SK-N-SH (cell line): ENCODE results near the gene MKRN1. TPM values are rescaled to one million over a fixed set of nuclear protein-coding genes. Genes with fewer than 3 reads are reported as not detected.

ENCODE experiments used
- CTCF ChIA-PET: fragments of 300-600, 350-600 bp; formaldehyde crosslinking; extraction: SDS; loops from one replicate; lab custom pipeline; 2021; lab: Yijun Ruan, JAX
- POLR2A ChIA-PET: fragments of 350-600 bp; sonication (Branson Sonifier 250); formaldehyde crosslinking; extraction: SDS; loops from one replicate; lab custom pipeline; 2020; ENCODE audit warnings: antibody characterized with exemption, inconsistent platforms; lab: Yijun Ruan, JAX
- DNase-seq: peaks from one replicate; pipeline ENCODE4 v3.0.0; 2012
- H2AFZ ChIP-seq: fragments of 200-600 bp; sonication (generic); 2 replicates; pipeline ENCODE4 v1.8.1; 2016; ENCODE audit warnings: antibody characterized with exemption, mild to moderate bottlenecking, low read depth
- H3F3A ChIP-seq: fragments of 200-600 bp; sonication (generic); replicated peaks from 2 replicates; pipeline ENCODE3; 2016; ENCODE audit warnings: antibody characterized with exemption, mild to moderate bottlenecking; ENCODE audit not compliant: insufficient read depth
- H3K27ac ChIP-seq, 2 experiments: fragments of 200-500 bp in 1 of 2; fragments of 200-600 bp in 1 of 2; sonication (Bioruptor generic) in 1 of 2; sonication (generic), shearing (Covaris generic) in 1 of 2; 2 replicates each; pipeline versions ENCODE4 v1.5.1 to v1.6.1; 2014 to 2016; ENCODE audit warnings: low read depth in 2 of 2, inconsistent platforms in 1 of 2, low read length in 1 of 2, mild to moderate bottlenecking in 1 of 2, mixed read lengths in 1 of 2
- H3K27me3 ChIP-seq: fragments of 200-600 bp; sonication (generic), shearing (Covaris generic); 2 replicates; pipeline ENCODE4 v1.6.1; 2016; ENCODE audit warnings: mixed run types; ENCODE audit not compliant: insufficient read depth
- H3K36me3 ChIP-seq, 2 experiments: fragments of 200-500 bp in 1 of 2; fragments of 200-600 bp in 1 of 2; sonication (Bioruptor generic) in 1 of 2; sonication (generic) in 1 of 2; replicated peaks in 1 of 2; 2 replicates each; pipeline versions ENCODE3 to v1.5.1; 2014 to 2016; ENCODE audit warnings: low read length in 1 of 2, mild to moderate bottlenecking in 1 of 2; ENCODE audit not compliant: insufficient read depth in 2 of 2, control insufficient read depth in 1 of 2
- H3K4me1 ChIP-seq, 2 experiments: fragments of 200-500 bp in 1 of 2; fragments of 200-600 bp in 1 of 2; sonication (Bioruptor generic) in 1 of 2; sonication (generic), shearing (Covaris generic) in 1 of 2; 2 replicates each; pipeline versions ENCODE4 v1.5.1 to v1.6.1; 2014 to 2016; ENCODE audit warnings: low read depth in 1 of 2, low read length in 1 of 2, mixed run types in 1 of 2; ENCODE audit not compliant: insufficient read depth in 2 of 2, control insufficient read depth in 1 of 2
- H3K4me2 ChIP-seq: fragments of 200-600 bp; sonication (generic), shearing (Covaris generic); 2 replicates; pipeline ENCODE4 v1.6.1; 2017; ENCODE audit warnings: mixed run types
- H3K4me3 ChIP-seq, 2 experiments: fragments of 200-500 bp in 1 of 2; fragments of 200-600 bp in 1 of 2; sonication (Bioruptor generic) in 1 of 2; sonication (generic), shearing (Covaris generic) in 1 of 2; 2 replicates each; pipeline versions ENCODE4 v1.5.1 to v1.8.1; 2014 to 2016; ENCODE audit warnings: low read depth in 2 of 2, inconsistent platforms in 1 of 2, low read length in 1 of 2, mild to moderate bottlenecking in 1 of 2, mixed read lengths in 1 of 2, moderate library complexity in 1 of 2
- H3K79me2 ChIP-seq: fragments of 200-600 bp; sonication (generic); 2 replicates; pipeline ENCODE4 v1.8.1; 2017; ENCODE audit warnings: mild to moderate bottlenecking; ENCODE audit not compliant: insufficient read depth
- H3K9ac ChIP-seq: fragments of 200-600 bp; sonication (generic); 2 replicates; pipeline ENCODE4 v1.6.1; 2017; ENCODE audit warnings: mixed run types
- H3K9me2 ChIP-seq: fragments of 200-600 bp; sonication (generic); 2 replicates; pipeline ENCODE4 v1.6.1; 2017; ENCODE audit warnings: mixed run types
- H3K9me3 ChIP-seq: fragments of 200-600 bp; sonication (generic); 2 replicates; pipeline ENCODE4 v1.6.1; 2017; ENCODE audit warnings: mixed run types, mild to moderate bottlenecking, moderate library complexity
- H4K20me1 ChIP-seq: fragments of 200-600 bp; sonication (generic); 2 replicates; pipeline ENCODE4 v1.6.1; 2017; ENCODE audit warnings: mild to moderate bottlenecking, mixed run types; ENCODE audit not compliant: insufficient read depth
- CHD2 ChIP-seq: fragments of 150-350 bp; IDR thresholded peaks from 2 replicates; pipeline ENCODE4 v1.6.1; 2018; ENCODE audit warnings: low read length; ENCODE audit not compliant: partially characterized antibody
- ELF1 ChIP-seq: IDR thresholded peaks from 2 replicates; pipeline ENCODE4 v1.4.0; 2012
- MEF2A ChIP-seq: IDR thresholded peaks from 2 replicates; pipeline ENCODE4 v1.4.0; 2012; ENCODE audit warnings: low read depth, borderline replicate concordance
- MXI1 ChIP-seq: IDR thresholded peaks from 2 replicates; pipeline ENCODE4 v1.6.1; 2012; ENCODE audit warnings: mild to moderate bottlenecking, low read depth, low read length, improper control_type of control experiment
- POLR2AphosphoS5 ChIP-seq: IDR thresholded peaks from 2 replicates; pipeline ENCODE4 v1.6.1; 2012; ENCODE audit warnings: low read depth, low read length
- RAD21 ChIP-seq: IDR thresholded peaks from 2 replicates; pipeline ENCODE4 v1.6.1; 2012; ENCODE audit warnings: mild to moderate bottlenecking, low read length
- RCOR1 ChIP-seq: fragments of 150-350 bp; IDR thresholded peaks from 2 replicates; pipeline ENCODE4 v1.6.1; 2017; ENCODE audit warnings: antibody characterized with exemption, low read length
- RXRA ChIP-seq: IDR thresholded peaks from 2 replicates; pipeline ENCODE4 v1.4.0; 2012; ENCODE audit warnings: low read depth, mild to moderate bottlenecking, borderline replicate concordance
- TCF12 ChIP-seq: IDR thresholded peaks from 2 replicates; pipeline ENCODE4 v1.4.0; 2012
- WGBS: methylation state at CpG from one replicate; pipeline ENCODE4 v1.1.6; 2017; ENCODE audit warnings: low lambda C conversion rate; 5-methylcytosine and 5-hydroxymethylcytosine counted together
- polyA plus RNA-seq, 3 experiments: library from polyadenylated mRNA; depleted of rRNA; stranded (reverse); fragments of >200 nt; gene quantifications; 2 replicates each; pipeline ENCODE4 v1.2.3, GENCODE V29; 2012
- TF ChIP-seq, protein P1 (sequence below): IDR thresholded peaks from 2 replicates; pipeline ENCODE4 v1.6.1; 2012; ENCODE audit warnings: mild to moderate bottlenecking, low read depth, low read length, moderate library complexity
- TF ChIP-seq, protein P2 (sequence below): fragments of 150-350 bp; IDR thresholded peaks from 2 replicates; pipeline ENCODE4 v1.6.1; 2016; ENCODE audit warnings: mild to moderate bottlenecking, low read depth, low read length
- TF ChIP-seq, protein P3 (sequence below): IDR thresholded peaks from 2 replicates; pipeline ENCODE4; 2012

Gene MKRN1
- polyA plus RNA-seq, 1 of the 3 experiments (the other 2 are of a cell fraction): 53.5 TPM

DNA sequence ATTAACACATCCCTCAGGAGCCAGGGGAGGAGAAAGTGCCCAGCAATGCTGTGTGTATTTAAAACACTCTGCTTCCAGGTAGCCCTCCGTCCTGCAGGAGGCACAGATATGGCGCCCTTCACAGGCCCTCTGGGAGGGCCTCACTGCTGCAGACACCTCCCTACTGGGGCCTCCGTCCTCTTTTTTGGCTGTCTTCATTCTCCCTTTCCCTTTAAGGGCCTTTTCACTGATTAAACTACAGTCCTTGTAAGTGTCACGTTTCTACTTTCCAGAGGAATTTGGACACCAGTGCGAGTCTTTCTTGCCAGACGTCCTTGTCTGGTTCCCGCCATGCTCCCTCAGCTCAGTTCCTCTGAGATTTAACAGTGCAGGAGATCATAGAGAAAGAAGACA lies 39.7 kb upstream of the MKRN1 start:
- 92% methylated on average over 7 of the region's 7 CpGs for WGBS
- peaks cover under 1% of the 10 kb centered on the region for H3F3A ChIP-seq
- ChIA-PET CTCF (interaction anchor here (1.1 to 14.8 kb wide), 5 partner anchors 18 to 155 kb away, joined by 3 to 433 read pairs (median 4); partner anchors contain the start of gene DENND2A), POLR2A (no interaction called here)
- H3K79me2 ChIP-seq: no peaks in the 10 kb centered on the region
- H2AFZ ChIP-seq: no peak overlapping the region
- H3K4me3 ChIP-seq: no peak overlapping the region
- no peak overlapping the region for H3K4me2 ChIP-seq
- TF ChIP-seq, protein P1, sequence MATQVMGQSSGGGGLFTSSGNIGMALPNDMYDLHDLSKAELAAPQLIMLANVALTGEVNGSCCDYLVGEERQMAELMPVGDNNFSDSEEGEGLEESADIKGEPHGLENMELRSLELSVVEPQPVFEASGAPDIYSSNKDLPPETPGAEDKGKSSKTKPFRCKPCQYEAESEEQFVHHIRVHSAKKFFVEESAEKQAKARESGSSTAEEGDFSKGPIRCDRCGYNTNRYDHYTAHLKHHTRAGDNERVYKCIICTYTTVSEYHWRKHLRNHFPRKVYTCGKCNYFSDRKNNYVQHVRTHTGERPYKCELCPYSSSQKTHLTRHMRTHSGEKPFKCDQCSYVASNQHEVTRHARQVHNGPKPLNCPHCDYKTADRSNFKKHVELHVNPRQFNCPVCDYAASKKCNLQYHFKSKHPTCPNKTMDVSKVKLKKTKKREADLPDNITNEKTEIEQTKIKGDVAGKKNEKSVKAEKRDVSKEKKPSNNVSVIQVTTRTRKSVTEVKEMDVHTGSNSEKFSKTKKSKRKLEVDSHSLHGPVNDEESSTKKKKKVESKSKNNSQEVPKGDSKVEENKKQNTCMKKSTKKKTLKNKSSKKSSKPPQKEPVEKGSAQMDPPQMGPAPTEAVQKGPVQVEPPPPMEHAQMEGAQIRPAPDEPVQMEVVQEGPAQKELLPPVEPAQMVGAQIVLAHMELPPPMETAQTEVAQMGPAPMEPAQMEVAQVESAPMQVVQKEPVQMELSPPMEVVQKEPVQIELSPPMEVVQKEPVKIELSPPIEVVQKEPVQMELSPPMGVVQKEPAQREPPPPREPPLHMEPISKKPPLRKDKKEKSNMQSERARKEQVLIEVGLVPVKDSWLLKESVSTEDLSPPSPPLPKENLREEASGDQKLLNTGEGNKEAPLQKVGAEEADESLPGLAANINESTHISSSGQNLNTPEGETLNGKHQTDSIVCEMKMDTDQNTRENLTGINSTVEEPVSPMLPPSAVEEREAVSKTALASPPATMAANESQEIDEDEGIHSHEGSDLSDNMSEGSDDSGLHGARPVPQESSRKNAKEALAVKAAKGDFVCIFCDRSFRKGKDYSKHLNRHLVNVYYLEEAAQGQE: no peak
- TF ChIP-seq TCF12 (no peak), ELF1 (no peak), MXI1 (no peak), POLR2AphosphoS5 (no peak), RCOR1 (no peak), CHD2 (no peak), RXRA (no peak)
- TF ChIP-seq, protein P2, sequence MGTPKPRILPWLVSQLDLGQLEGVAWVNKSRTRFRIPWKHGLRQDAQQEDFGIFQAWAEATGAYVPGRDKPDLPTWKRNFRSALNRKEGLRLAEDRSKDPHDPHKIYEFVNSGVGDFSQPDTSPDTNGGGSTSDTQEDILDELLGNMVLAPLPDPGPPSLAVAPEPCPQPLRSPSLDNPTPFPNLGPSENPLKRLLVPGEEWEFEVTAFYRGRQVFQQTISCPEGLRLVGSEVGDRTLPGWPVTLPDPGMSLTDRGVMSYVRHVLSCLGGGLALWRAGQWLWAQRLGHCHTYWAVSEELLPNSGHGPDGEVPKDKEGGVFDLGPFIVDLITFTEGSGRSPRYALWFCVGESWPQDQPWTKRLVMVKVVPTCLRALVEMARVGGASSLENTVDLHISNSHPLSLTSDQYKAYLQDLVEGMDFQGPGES: no peak
- TF ChIP-seq, protein P3, sequence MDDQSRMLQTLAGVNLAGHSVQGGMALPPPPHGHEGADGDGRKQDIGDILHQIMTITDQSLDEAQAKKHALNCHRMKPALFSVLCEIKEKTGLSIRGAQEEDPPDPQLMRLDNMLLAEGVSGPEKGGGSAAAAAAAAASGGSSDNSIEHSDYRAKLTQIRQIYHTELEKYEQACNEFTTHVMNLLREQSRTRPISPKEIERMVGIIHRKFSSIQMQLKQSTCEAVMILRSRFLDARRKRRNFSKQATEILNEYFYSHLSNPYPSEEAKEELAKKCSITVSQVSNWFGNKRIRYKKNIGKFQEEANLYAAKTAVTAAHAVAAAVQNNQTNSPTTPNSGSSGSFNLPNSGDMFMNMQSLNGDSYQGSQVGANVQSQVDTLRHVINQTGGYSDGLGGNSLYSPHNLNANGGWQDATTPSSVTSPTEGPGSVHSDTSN: no peak
- H3K36me3 ChIP-seq: no peaks in the 10 kb centered on the region
- H3K27ac ChIP-seq: no peak overlapping the region
- H3K27me3 ChIP-seq: no peaks in the 10 kb centered on the region
- no peaks in the 10 kb centered on the region for H4K20me1 ChIP-seq
- no peak overlapping the region for H3K9ac ChIP-seq
- H3K9me3 ChIP-seq: no peaks in the 10 kb centered on the region
- peak; percentile 12 for DNase-seq
- H3K9me2 ChIP-seq: no peaks in the 10 kb centered on the region
- H3K4me1 ChIP-seq: peaks cover 0 to 3% of the 10 kb centered on the region in 2 experiments; a peak in 1 of 4 replicates

DNA sequence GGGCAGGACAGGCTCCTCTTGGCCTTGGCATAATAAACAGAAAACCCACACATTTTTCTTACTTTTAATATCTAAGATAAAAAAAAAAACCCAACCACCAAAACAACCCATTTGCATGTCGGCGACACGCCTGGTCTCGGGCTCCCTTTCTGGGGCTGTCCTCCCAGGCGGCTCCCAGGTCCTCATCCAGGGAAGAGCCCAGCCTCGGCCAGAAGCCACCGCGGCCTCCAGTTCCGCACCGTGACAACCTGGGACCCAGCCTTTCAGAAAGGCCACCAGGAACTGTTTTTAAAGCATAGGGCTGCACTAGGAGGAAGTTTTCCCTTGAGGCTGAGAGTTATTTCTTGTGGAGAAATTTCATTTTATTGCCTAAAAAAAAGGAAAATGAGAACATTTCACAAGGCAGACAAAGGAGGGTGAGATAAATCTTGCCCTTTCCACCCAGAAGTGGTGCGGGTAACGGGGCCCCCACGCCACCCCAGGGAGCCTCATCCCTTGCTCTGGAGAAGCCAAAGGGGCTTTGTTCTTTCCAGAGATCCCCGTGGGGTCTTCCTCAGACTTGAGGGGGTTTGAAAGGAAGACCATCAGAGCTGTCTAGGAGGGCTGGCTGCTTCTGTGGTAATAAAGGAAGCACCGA lies 39.2 kb upstream of the MKRN1 start:
- no peak overlapping the region for H3K4me2 ChIP-seq
- H3K4me1 ChIP-seq: peaks cover 0 to 3% of the 10 kb centered on the region in 2 experiments; a peak in 1 of 4 replicates
- H3K9ac ChIP-seq: no peak overlapping the region
- H2AFZ ChIP-seq: no peak overlapping the region
- peak; percentile 44 for DNase-seq
- H3K4me3 ChIP-seq: no peak overlapping the region
- no peaks in the 10 kb centered on the region for H3K36me3 ChIP-seq
- H3K27me3 ChIP-seq: no peaks in the 10 kb centered on the region
- no peak overlapping the region for H3K27ac ChIP-seq
- H3K9me2 ChIP-seq: no peaks in the 10 kb centered on the region
- H3K79me2 ChIP-seq: no peaks in the 10 kb centered on the region
- H4K20me1 ChIP-seq: no peaks in the 10 kb centered on the region
- H3K9me3 ChIP-seq: no peaks in the 10 kb centered on the region
- no peaks in the 10 kb centered on the region for H3F3A ChIP-seq
- no peak for TF ChIP-seq POLR2AphosphoS5
- no peak for TF ChIP-seq MEF2A
- TF ChIP-seq, protein P1: no peak
- TF ChIP-seq RAD21: no peak
- POLR2A ChIA-PET: interaction anchor here (0.6 to 1.0 kb wide), 5 partner anchors 12 to 135 kb away, joined by 3 to 5 read pairs (median 4); partner anchors contain the start of gene DENND2A
- CTCF ChIA-PET: interaction anchor here (0.6 to 14.8 kb wide), 44 partner anchors 9 to 495 kb away, joined by 3 to 433 read pairs (median 4); partner anchors contain the start of genes ADCK2, DENND2A and MKRN1
- WGBS: 95% methylated on average over 15 of the region's 15 CpGs
